H1 (cell line): ENCODE results near the gene OR2F2. TPM values are rescaled to one million over a fixed set of nuclear protein-coding genes. Genes with fewer than 3 reads are reported as not detected.

Source experiments
- FOSL1 ChIP-seq: IDR thresholded peaks from 2 replicates; pipeline ENCODE4 v1.6.1; 2011; ENCODE audit warnings: mild to moderate bottlenecking, low read depth, low read length, moderate library complexity; ENCODE audit not compliant: insufficient read depth
- HDAC6 ChIP-seq: IDR thresholded peaks from one replicate; pipeline ENCODE4 v1.7.1; 2012; ENCODE audit warnings: low read depth, mild to moderate bottlenecking, inconsistent platforms, low read length, moderate library complexity
- POU5F1 ChIP-seq: IDR thresholded peaks from 2 replicates; pipeline ENCODE4 v1.6.1; 2011; ENCODE audit warnings: low read depth, mild to moderate bottlenecking, low read length, moderate library complexity
- polyA plus RNA-seq, 7 experiments: library from polyadenylated mRNA; depleted of rRNA in 3 of 7; stranded (reverse) in 5 of 7; unstranded in 2 of 7; fragments of >200 nt in 5 of 7; fragments of 200-250 nt in 2 of 7; gene quantifications; 1 replicate in 5 of 7; 2 replicates in 1 of 7; 4 replicates in 1 of 7; pipeline versions ENCODE4 v1.2.1 to v1.2.3, GENCODE V29; 2011 to 2013; ENCODE audit warnings: missing spikeins in 2 of 7, mixed read lengths in 2 of 7
- total RNA-seq: library from RNA; stranded (reverse); fragmentation: NEBNext Ultra II Directional; extraction: Animal tissue kit (Norgen Biotek cat#: 25700); gene quantifications from 2 replicates; pipeline ENCODE4 v1.2.1, GENCODE V29; 2021

The OR2F2 gene
- total and polyA plus RNA-seq, 2 of the 8 experiments (the other 6 are each of a cell fraction or from before 2014, with no cell fraction given) = not detected

DNA sequence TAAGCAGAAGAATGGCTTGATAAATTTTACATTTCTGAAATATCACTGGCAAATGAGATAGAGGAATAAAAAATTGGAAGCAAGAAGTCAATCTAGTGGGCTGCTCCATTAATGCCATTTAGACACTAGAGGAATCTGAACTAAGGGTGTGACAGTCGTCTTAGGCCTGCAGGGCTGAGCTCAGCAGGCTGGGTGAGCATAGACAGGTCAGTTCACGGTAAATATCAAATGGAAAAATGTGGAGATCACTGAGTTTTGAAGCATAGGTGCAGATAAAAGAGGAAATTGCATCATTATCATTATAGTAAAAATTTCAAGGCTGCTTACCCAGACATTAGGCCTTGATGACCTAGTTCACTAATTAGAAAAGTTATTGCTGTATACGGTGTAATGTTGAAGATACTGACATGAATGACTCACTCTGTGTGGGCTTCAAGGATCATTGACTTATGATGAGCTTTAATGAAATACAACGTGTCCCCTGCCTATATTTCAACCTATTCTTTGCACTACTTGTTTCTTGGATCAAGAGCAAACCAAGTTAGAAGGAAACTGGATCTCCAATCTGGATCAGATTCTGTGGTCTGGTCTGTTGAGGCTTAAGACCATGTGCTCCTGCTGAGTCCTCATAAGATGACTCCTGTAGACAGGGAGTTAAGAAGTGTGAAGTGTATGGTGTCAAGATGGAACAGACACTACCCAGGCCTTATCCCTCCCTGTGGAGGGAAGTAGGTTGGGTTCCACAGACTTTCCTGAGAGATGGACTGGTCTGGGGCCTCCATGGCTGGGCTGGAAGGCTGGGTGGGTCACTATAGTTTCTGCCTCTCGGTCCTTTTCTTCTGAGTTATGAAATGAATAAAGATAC, 3.6 kb downstream of the OR2F2 start (continued):
- TF ChIP-seq POU5F1 (no peak), HDAC6 (no peak), FOSL1 (no peak)
